ENCODE data around the gene NEK2.
A peak's percentile ranks its signal among the peaks of the same experiment; 100 is the strongest.

The NEK2 gene

DNA sequence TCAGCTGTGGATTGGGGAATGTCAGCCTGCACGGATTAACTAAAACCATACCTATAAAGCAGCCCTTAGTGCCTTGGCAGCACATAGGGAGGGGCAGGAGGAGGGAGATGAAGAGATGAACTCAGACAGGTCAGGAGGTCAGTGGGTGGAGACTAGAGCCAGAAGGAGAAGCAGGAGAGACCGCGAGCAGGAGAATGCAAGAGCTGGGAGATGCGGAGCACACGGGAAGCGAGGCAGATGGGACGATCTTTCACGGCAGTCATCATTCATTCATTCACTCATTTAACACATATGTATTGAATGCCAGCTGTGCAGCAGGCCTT is 41.9 kb downstream of the NEK2 start:
- H3K4me3 ChIP-seq (replicated peaks in 1 of 2; ENCODE audit: low read depth in 2 of 2, low read length in 2 of 2), result no peak overlapping the region
- TF ChIP-seq CTCF (IDR thresholded peaks at IDR 0.05; ENCODE audit: low read depth, low read length), result no peak
- DNase-seq (ENCODE audit: low read depth in 2 of 2), result no peak

DNA sequence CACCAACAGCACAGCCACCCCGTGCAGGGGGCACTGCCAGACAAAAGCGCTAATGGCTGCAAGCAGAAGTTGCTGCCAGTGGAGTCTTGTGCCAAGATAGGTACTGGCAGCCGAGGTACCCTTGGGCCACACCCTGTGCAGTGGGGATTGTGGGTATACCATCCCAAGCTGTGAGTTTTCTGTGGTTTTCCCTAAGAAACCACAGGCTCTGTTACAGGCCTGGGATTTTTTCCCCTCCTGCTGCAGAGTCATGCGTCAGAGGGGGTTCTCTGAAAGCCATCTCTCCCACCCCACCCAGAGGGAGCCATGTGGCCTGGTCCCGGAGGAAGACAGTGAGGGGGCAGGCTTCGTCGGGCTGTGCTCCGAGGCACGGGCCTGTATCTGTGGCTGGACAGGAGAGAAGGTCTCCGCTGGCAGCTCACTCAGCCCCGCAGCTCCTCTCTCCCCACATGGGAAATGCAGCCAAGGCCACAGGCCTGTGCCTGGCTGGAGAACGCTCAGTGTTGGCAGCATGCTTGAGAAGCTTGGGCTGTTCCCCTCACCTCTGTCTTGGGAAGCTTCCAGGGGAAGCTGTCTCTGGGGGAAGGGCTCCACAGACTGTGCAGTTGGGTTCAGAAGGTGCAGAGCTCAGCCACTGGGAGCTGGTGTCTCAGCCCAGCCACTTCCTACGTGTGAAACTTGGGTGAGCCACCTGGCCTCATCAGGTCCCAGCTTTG is 42.5 kb downstream of the NEK2 start:
- TF ChIP-seq CTCF (IDR thresholded peaks at IDR 0.05; ENCODE audit: low read depth, low read length), result no peak

GRCh38 chr1:211632117-211632807 is 43.2 kb downstream of the NEK2 start:
- TF ChIP-seq CTCF (IDR thresholded peaks at IDR 0.05; ENCODE audit: low read depth, low read length), result no peak
- no peak for DNase-seq (ENCODE audit: low read depth in 2 of 2)
- H3K4me3 ChIP-seq (replicated peaks in 1 of 2; ENCODE audit: low read depth in 2 of 2, low read length in 2 of 2), result no peak overlapping the region

More for the DNA sequence above, 42.5 kb downstream of the NEK2 start:
- H3K4me3 ChIP-seq (replicated peaks in 1 of 2; ENCODE audit: low read depth in 2 of 2, low read length in 2 of 2), result no peak overlapping the region
- peak; percentile 65 to 80 for DNase-seq (ENCODE audit: low read depth in 2 of 2)

- H3K4me3 ChIP-seq (replicated peaks in 1 of 2; ENCODE audit: low read depth in 2 of 2, low read length in 2 of 2), result no peak overlapping the region
- no peak for DNase-seq (ENCODE audit: low read depth in 2 of 2)
- TF ChIP-seq CTCF (IDR thresholded peaks at IDR 0.05; ENCODE audit: low read depth, low read length), result no peak
These were observed 44.3 kb downstream of the NEK2 start for GRCh38 chr1:211631168-211631567.

DNA sequence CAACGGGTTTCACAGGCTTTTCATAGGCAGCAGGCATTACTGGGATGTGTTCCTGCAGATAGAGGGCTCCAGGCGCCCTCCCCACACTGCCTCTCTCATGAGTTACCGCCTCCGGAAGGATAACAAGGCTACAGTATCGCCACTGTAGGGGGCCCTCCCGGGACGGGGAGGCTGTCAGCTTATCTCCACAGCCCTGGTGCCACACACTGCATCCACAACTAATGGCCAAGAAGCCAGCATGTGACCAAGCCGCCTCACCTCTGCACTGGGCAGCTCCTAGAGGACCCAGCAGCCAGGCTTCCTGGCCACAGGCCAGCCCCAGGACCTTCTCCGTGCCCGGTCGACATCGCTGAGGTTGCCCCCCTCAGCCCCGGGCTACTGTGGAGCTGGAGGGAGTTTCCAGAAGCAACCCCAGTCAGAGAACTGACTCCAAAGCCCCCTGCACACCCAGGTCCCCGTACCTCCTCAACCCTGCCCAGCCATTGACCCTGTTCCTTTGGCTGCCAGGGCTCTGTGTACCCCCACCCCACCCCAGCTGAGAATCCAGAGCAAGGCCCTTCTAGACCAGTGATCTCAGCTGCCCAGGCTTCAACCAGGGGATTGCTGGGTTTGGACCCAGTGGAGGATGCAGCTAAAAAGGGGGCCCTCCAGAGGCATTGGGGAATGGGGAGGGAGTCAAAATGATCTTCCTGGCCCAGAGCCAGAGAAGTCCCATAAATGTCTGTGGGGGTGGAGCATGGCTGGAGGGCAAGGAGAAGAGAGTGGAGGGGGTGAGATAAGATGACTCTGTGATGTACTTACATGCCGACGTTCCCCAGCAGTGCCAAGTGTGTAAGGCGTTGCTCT is 45.0 kb downstream of the NEK2 start:
- TF ChIP-seq CTCF (IDR thresholded peaks at IDR 0.05; ENCODE audit: low read depth, low read length), result peak; percentile 18
- DNase-seq (ENCODE audit: low read depth in 2 of 2), result peak in 1 of 2 donors; percentile 66
- no peak overlapping the region for H3K4me3 ChIP-seq (replicated peaks in 1 of 2; ENCODE audit: low read depth in 2 of 2, low read length in 2 of 2)

- TF ChIP-seq CTCF (IDR thresholded peaks at IDR 0.05; ENCODE audit: low read depth, low read length), result no peak
- H3K4me3 ChIP-seq (replicated peaks in 1 of 2; ENCODE audit: low read depth in 2 of 2, low read length in 2 of 2), result no peak overlapping the region
- DNase-seq (ENCODE audit: low read depth in 2 of 2), result no peak
These were observed 47.0 kb downstream of the NEK2 start for GRCh38 chr1:211628417-211628816.
